HepG2 (cell line): ENCODE results near the gene SLC25A23. TPM values are rescaled to one million over a fixed set of nuclear protein-coding genes. Genes with fewer than 3 reads are reported as not detected.
A peak's percentile ranks its signal among the peaks of the same experiment; 100 is the strongest.

Experiments used
- CTCF ChIP-seq: sonication (generic); formaldehyde crosslinking; IDR thresholded peaks from 2 replicates; pipeline ENCODE4 v1.5.0; 2020; ENCODE audit warnings: mild to moderate bottlenecking, missing genetic modification reagents, moderate library complexity
- ELF3 ChIP-seq: IDR thresholded peaks from 2 replicates; pipeline ENCODE4 v1.6.1; 2016; ENCODE audit warnings: missing genetic modification reagents, missing compliant biosample characterization
- HMGXB3 ChIP-seq: sonication (generic); formaldehyde crosslinking; IDR thresholded peaks from 2 replicates; pipeline ENCODE4 v1.4.0; 2020; ENCODE audit warnings: missing genetic modification reagents, borderline replicate concordance
- JUND ChIP-seq: sonication (generic); formaldehyde crosslinking; IDR thresholded peaks from 2 replicates; pipeline ENCODE4 v1.8.0; 2022; ENCODE audit warnings: mild to moderate bottlenecking, missing genetic modification reagents
- KDM4B ChIP-seq: sonication (generic); formaldehyde crosslinking; IDR thresholded peaks from 2 replicates; pipeline ENCODE4 v1.4.0; 2020; ENCODE audit warnings: missing genetic modification reagents
- SNAPC2 ChIP-seq: sonication (generic); formaldehyde crosslinking; IDR thresholded peaks from 2 replicates; pipeline ENCODE4 v1.8.1; 2022; ENCODE audit warnings: mild to moderate bottlenecking, missing genetic modification reagents
- SP1 ChIP-seq, 2 experiments: fragments of 450-650 bp in 1 of 2; sonication (generic) in 1 of 2; formaldehyde crosslinking in 1 of 2; IDR thresholded peaks; 2 replicates each; pipeline versions ENCODE4 v1.4.0 to v1.6.1; 2016 to 2020; ENCODE audit warnings: missing genetic modification reagents in 1 of 2
- SRSF1 ChIP-seq: fragments of 200-400 bp; formaldehyde crosslinking; optimal IDR thresholded peaks from 2 replicates; pipeline ENCODE3; 2017; ENCODE audit warnings: mild to moderate bottlenecking, low read depth, low read length, moderate library complexity
- TEF ChIP-seq: sonication (generic); formaldehyde crosslinking; IDR thresholded peaks from 2 replicates; pipeline ENCODE4 v1.5.0; 2020; ENCODE audit warnings: missing genetic modification reagents
- THAP9 ChIP-seq: sonication (generic); formaldehyde crosslinking; IDR thresholded peaks from 2 replicates; pipeline ENCODE4; 2020; ENCODE audit warnings: missing genetic modification reagents, mild to moderate bottlenecking, borderline replicate concordance
- TMF1 ChIP-seq: sonication (generic); formaldehyde crosslinking; IDR thresholded peaks from 2 replicates; pipeline ENCODE4 v1.8.1; 2022; ENCODE audit warnings: low read depth, missing genetic modification reagents
- ZKSCAN8 ChIP-seq: IDR thresholded peaks from 2 replicates; pipeline ENCODE4 v1.6.1; 2016; ENCODE audit warnings: borderline replicate concordance, missing genetic modification reagents, missing compliant biosample characterization
- ZNF160 ChIP-seq: sonication (generic); formaldehyde crosslinking; IDR thresholded peaks from 2 replicates; pipeline ENCODE4 v1.8.0; 2022; ENCODE audit warnings: mild to moderate bottlenecking, inconsistent platforms, missing genetic modification reagents
- ZNF281 ChIP-seq: sonication (generic); formaldehyde crosslinking; IDR thresholded peaks from 2 replicates; pipeline ENCODE4 v1.4.0; 2020; ENCODE audit warnings: missing genetic modification reagents, borderline replicate concordance
- polyA plus RNA-seq, 8 experiments: library from polyadenylated mRNA; depleted of rRNA in 3 of 8; stranded (reverse) in 7 of 8; unstranded in 1 of 8; fragments of >200 nt; fragmentation: Illumina TruSeq in 4 of 8; extraction: Trizol in 4 of 8; gene quantifications; 2 replicates each; pipeline versions ENCODE4 v1.2.1 to v1.2.3, GENCODE V29; 2011 to 2016; ENCODE audit warnings: low read depth in 4 of 8, missing spikeins in 1 of 8, mixed read lengths in 1 of 8; ENCODE audit not compliant: insufficient read depth in 1 of 8
- total RNA-seq, 5 experiments: library from RNA; depleted of rRNA; stranded (reverse); fragments of >200 nt; fragmentation: Illumina TruSeq; extraction: Trizol; gene quantifications; 2 replicates each; pipeline ENCODE4 v1.2.3, GENCODE V29; 2016; ENCODE audit warnings: low read depth in 1 of 5

The SLC25A23 gene
- total and polyA plus RNA-seq, 2 of the 13 experiments (the other 11 are each of a cell fraction or from before 2014, with no cell fraction given): 12.4 to 15.2 TPM

GRCh38 chr19:6460099-6460884, 700 bp upstream of the SLC25A23 start (continued):
- peak; percentile 62; the same call in 1 of the 2 replicates for TF ChIP-seq ZKSCAN8 (CRISPR knock-in tag)
- no peak for TF ChIP-seq SP1 (IDR thresholded peaks at IDR 0.05)
- TF ChIP-seq SP1 (CRISPR knock-in tag; IDR thresholded peaks at IDR 0.05): peak; percentile 58; the same call in 1 of the 2 replicates
- 0 out of 2 replicates have a peak, but pooled peaks have one; percentile 43 for TF ChIP-seq KDM4B
- 0 out of 2 replicates have a peak, but pooled peaks have one; percentile 41 for TF ChIP-seq SNAPC2 (CRISPR knock-in tag)
- peak; percentile 51; the same call in 1 of the 2 replicates for TF ChIP-seq THAP9 (CRISPR knock-in tag)
- no peak for TF ChIP-seq ZNF160 (CRISPR knock-in tag)
- TF ChIP-seq CTCF: peak; percentile 64
- 0 out of 2 replicates have a peak, but pooled peaks have one; percentile 1 for TF ChIP-seq ELF3 (CRISPR knock-in tag)
- peak; percentile 57; the same call in 1 of the 2 replicates for TF ChIP-seq JUND (CRISPR knock-in tag)
- TF ChIP-seq ZNF281: 0 out of 2 replicates have a peak, but pooled peaks have one; percentile 27
- no peak for TF ChIP-seq HMGXB3 (CRISPR knock-in tag)
- TF ChIP-seq TEF (CRISPR knock-in tag): 0 out of 2 replicates have a peak, but pooled peaks have one; percentile 25
- TF ChIP-seq TMF1 (CRISPR knock-in tag): peak; percentile 79
- TF ChIP-seq SRSF1: peak; percentile 76
